ENCODE results near the gene WDR73. TPM values are rescaled to one million over a fixed set of nuclear protein-coding genes. Genes with fewer than 3 reads are reported as not detected.

Gene WDR73
- polyA plus RNA-seq, 2 of the 4 experiments (the other 2 are of a cell fraction), result 41.0 to 44.7 TPM

DNA sequence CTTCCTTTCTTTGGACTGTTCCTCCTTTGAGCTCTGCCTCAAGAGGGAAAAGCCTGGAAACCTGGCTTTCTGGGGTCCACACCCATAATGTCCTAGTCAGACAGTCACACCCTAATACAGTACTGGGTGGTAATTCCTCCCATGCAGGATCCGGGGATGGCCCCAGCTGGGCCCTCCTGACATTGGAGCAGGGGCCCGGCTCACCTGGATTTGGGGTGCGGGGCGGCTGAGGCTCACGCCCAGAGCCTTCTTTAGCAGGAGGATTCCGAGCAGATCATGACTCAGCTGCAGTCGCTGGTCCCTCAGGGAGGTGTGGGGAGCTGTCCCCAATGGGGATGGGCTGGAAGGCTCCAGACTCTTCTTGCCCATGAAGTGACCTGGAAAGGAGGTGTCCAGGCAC lies 2.9 kb upstream of the WDR73 start:
- ATAC-seq (no peak), DNase-seq (ENCODE audit: low read depth in 1 of 2, low spot score in 1 of 2) (no peak), FAIRE-seq (no peak)
- peak overlapping the region; percentile 79; the same call in 2 of the 3 replicates for H3K4me2 ChIP-seq
- ChIA-PET CTCF (interaction anchor here (0.7 to 8.6 kb wide), 19 partner anchors 12 to 517 kb away, joined by 3 to 85 read pairs (median 4); no protein-coding TSS in a partner anchor), POLR2A (interaction anchor here (0.6 to 1.5 kb wide), 2 partner anchors 52 to 271 kb away, joined by 3 read pairs; no protein-coding TSS in a partner anchor)
- no peaks in the 10 kb centered on the region for H3K9me3 ChIP-seq
- H3K27ac ChIP-seq, result peak overlapping the region in 1 of 2 experiments; percentile 88; a peak in 3 of 6 replicates
- WGBS (ENCODE audit: missing lambda C conversion rate), result 87% methylated on average over 7 of the region's 7 CpGs
- H3K4me1 ChIP-seq, result peaks cover 42% of the 10 kb centered on the region
- TF ChIP-seq KDM5A (IDR thresholded peaks at IDR 0.05) (no peak), RCOR1 (IDR thresholded peaks at IDR 0.05; ENCODE audit: low read depth, low read length) (no peak), HDAC2 (IDR thresholded peaks at IDR 0.05) (no peak), CEBPB (IDR thresholded peaks at IDR 0.05) (no peak)
- TF ChIP-seq, protein P1, sequence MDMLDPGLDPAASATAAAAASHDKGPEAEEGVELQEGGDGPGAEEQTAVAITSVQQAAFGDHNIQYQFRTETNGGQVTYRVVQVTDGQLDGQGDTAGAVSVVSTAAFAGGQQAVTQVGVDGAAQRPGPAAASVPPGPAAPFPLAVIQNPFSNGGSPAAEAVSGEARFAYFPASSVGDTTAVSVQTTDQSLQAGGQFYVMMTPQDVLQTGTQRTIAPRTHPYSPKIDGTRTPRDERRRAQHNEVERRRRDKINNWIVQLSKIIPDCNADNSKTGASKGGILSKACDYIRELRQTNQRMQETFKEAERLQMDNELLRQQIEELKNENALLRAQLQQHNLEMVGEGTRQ (IDR thresholded peaks at IDR 0.05), result no peak
- H3K4me3 ChIP-seq, result no peak overlapping the region

DNA sequence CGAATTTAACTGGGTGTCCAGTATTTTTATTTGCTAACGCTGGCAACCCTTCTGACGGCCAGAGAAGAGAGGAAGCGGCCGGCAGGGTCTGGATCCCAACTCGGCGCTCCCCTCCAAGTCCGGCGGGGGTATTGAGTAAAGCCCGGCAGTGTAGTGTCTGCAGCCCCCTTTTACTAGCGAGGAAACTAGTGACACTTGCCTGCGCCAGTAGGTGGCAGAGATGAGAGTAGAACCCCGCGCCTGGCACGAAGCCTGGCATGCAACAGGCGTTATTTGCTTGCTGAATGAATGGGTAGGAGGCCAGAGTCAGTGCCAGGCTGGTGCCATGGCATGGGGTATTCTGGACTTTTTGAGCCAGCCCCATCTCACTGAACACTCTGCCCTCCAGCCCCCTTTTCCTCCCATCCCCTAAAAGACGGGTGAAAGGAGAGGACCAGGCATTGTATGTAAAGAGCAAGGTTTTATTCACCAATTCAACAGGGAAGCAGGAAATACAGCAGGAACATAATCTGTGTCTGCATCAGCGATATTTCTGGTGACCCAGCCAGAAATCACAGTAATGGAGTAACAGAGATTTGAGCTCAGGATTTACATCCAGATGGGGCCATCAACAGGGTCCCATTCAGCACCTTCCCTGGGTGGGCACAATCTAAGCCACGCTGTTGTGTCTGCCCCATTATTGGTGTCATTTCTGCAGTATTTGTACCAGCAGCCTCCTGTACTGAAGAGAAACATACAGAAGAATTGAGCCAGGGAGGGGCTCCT lies 788 bp upstream of the WDR73 start:
- DNase-seq (ENCODE audit: low read depth in 1 of 2, low spot score in 1 of 2) (peak; percentile 73 to 88), FAIRE-seq (peak; percentile 36), ATAC-seq (peak; percentile 44 to 65)
- H3K4me3 ChIP-seq, result peak overlapping the region; percentile 73
- CTCF ChIA-PET, result interaction anchor here (0.6 to 8.6 kb wide), 39 partner anchors 9 to 514 kb away, joined by 3 to 85 read pairs (median 4); partner anchors contain the start of gene SEC11A
- peak overlapping the region; percentile 90 to 95 for H3K27ac ChIP-seq
- POLR2A ChIA-PET, result interaction anchor here (0.6 to 2.1 kb wide), 14 partner anchors 10 to 273 kb away, joined by 3 to 15 read pairs (median 6); partner anchors contain the start of genes SEC11A and ZSCAN2
- no peak for TF ChIP-seq EHF (CRISPR knock-in tag; IDR thresholded peaks at IDR 0.05)
- TF ChIP-seq, protein P2, sequence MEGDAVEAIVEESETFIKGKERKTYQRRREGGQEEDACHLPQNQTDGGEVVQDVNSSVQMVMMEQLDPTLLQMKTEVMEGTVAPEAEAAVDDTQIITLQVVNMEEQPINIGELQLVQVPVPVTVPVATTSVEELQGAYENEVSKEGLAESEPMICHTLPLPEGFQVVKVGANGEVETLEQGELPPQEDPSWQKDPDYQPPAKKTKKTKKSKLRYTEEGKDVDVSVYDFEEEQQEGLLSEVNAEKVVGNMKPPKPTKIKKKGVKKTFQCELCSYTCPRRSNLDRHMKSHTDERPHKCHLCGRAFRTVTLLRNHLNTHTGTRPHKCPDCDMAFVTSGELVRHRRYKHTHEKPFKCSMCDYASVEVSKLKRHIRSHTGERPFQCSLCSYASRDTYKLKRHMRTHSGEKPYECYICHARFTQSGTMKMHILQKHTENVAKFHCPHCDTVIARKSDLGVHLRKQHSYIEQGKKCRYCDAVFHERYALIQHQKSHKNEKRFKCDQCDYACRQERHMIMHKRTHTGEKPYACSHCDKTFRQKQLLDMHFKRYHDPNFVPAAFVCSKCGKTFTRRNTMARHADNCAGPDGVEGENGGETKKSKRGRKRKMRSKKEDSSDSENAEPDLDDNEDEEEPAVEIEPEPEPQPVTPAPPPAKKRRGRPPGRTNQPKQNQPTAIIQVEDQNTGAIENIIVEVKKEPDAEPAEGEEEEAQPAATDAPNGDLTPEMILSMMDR (IDR thresholded peaks at IDR 0.05), result peak; percentile 84
- TF ChIP-seq ZC3H11A (IDR thresholded peaks at IDR 0.05), result no peak
- no peak for TF ChIP-seq HEYL (CRISPR knock-in tag; IDR thresholded peaks at IDR 0.05)
- no peak for TF ChIP-seq TFCP2L1 (CRISPR knock-in tag; IDR thresholded peaks at IDR 0.05)
- peak; percentile 70 to 74 for TF ChIP-seq RAD21 (conservative IDR thresholded peaks at IDR 0.05 in 1 of 2, IDR thresholded peaks at IDR 0.05 in 1 of 2)
- no peak for TF ChIP-seq HDAC2 (IDR thresholded peaks at IDR 0.05)
- TF ChIP-seq GATA3 (IDR thresholded peaks at IDR 0.05; ENCODE audit: borderline replicate concordance), result peak; percentile 15; the same call in 1 of the 2 replicates
- TF ChIP-seq NR3C1 (IDR thresholded peaks at IDR 0.05), result no peak
- TF ChIP-seq, protein P3, sequence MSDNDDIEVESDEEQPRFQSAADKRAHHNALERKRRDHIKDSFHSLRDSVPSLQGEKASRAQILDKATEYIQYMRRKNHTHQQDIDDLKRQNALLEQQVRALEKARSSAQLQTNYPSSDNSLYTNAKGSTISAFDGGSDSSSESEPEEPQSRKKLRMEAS (IDR thresholded peaks at IDR 0.05), result 0 out of 2 replicates have a peak, but pooled peaks have one; percentile 39
- TF ChIP-seq, protein P4, sequence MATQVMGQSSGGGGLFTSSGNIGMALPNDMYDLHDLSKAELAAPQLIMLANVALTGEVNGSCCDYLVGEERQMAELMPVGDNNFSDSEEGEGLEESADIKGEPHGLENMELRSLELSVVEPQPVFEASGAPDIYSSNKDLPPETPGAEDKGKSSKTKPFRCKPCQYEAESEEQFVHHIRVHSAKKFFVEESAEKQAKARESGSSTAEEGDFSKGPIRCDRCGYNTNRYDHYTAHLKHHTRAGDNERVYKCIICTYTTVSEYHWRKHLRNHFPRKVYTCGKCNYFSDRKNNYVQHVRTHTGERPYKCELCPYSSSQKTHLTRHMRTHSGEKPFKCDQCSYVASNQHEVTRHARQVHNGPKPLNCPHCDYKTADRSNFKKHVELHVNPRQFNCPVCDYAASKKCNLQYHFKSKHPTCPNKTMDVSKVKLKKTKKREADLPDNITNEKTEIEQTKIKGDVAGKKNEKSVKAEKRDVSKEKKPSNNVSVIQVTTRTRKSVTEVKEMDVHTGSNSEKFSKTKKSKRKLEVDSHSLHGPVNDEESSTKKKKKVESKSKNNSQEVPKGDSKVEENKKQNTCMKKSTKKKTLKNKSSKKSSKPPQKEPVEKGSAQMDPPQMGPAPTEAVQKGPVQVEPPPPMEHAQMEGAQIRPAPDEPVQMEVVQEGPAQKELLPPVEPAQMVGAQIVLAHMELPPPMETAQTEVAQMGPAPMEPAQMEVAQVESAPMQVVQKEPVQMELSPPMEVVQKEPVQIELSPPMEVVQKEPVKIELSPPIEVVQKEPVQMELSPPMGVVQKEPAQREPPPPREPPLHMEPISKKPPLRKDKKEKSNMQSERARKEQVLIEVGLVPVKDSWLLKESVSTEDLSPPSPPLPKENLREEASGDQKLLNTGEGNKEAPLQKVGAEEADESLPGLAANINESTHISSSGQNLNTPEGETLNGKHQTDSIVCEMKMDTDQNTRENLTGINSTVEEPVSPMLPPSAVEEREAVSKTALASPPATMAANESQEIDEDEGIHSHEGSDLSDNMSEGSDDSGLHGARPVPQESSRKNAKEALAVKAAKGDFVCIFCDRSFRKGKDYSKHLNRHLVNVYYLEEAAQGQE (IDR thresholded peaks at IDR 0.05), result no peak
- TF ChIP-seq CEBPB (IDR thresholded peaks at IDR 0.05), result 0 out of 4 replicates have a peak, but pooled peaks of 1 of the 2 experiments have one; percentile 23
- peak; percentile 88 for TF ChIP-seq SMC3 (IDR thresholded peaks at IDR 0.05)
- TF ChIP-seq FOXS1 (CRISPR knock-in tag; IDR thresholded peaks at IDR 0.05), result no peak
- TF ChIP-seq MAFK (IDR thresholded peaks at IDR 0.05; ENCODE audit: partially characterized antibody), result peak; percentile 12
- TF ChIP-seq, protein P5, sequence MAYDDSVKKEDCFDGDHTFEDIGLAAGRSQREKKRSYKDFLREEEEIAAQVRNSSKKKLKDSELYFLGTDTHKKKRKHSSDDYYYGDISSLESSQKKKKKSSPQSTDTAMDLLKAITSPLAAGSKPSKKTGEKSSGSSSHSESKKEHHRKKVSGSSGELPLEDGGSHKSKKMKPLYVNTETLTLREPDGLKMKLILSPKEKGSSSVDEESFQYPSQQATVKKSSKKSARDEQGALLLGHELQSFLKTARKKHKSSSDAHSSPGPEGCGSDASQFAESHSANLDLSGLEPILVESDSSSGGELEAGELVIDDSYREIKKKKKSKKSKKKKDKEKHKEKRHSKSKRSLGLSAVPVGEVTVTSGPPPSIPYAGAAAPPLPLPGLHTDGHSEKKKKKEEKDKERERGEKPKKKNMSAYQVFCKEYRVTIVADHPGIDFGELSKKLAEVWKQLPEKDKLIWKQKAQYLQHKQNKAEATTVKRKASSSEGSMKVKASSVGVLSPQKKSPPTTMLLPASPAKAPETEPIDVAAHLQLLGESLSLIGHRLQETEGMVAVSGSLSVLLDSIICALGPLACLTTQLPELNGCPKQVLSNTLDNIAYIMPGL (CRISPR knock-in tag; IDR thresholded peaks at IDR 0.05; ENCODE audit: borderline replicate concordance), result peak; percentile 39; the same call in 1 of the 2 replicates
- no peak for TF ChIP-seq POLR2A (IDR thresholded peaks at IDR 0.05; ENCODE audit: low read length)
- H3K4me1 ChIP-seq, result peaks cover 52% of the 10 kb centered on the region
- no peaks in the 10 kb centered on the region for H3K9me3 ChIP-seq
- 8% methylated on average over 19 of the region's 19 CpGs for WGBS (ENCODE audit: missing lambda C conversion rate)
- H3K4me2 ChIP-seq, result peak overlapping the region; percentile 86
